ENCODE results near the gene CRELD2.

Gene CRELD2

GRCh38 chr22:49964136-49965090, 46.0 kb downstream of the CRELD2 start:
- peak overlapping the region; percentile 58 for H3K4me3 ChIP-seq
- no peak for TF ChIP-seq CTCF (IDR thresholded peaks at IDR 0.05)
- DNase-seq (ENCODE audit: low spot score): peak; percentile 73
- peak overlapping the region; percentile 23 to 99 for H3K27ac ChIP-seq

DNA sequence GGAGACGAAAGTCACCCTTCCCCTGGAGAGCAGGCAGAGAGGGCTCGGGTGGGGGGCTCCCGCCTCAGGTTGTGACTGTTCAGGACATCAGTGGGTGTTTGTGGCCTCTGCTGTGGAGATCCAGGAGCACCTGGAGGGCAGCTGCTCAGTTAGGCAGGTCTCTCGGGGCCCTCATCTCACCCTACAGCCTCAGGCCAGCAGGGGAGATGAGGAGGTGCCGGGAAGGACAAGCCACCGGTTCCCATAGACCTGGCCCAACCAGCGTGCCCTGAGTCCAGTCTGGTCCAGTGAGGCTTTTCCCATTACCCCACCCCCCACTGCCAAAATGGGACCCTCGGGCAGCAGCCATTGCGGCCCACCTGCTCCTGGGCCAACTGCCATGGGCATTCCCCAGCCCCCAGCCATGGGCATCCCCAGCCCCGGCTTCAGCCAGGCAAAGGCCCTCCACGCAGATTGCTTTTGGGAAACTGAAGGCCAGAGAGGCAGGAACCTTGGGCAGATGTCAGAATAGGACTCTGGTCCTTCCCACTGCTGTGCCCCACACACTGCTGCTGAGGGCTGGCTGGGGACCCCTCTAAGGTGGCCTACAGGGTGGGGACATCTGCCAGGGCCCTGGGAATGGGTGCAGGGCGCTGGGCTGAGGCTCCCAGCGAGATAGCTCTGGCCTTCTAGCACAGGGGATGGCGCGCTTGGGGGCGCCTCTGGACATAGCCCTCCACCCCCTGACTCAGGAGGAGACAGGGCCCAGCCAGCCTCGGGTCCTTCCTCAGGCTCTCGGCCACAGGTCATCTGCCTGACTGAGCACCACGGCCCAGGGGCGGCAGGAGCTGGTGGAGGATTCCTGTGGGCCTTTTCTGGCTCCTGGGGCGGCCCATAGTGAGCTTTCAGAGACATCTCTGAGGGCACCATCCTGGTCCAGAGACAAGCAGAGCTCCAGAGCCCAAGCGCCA, 46.9 kb downstream of the CRELD2 start:
- peak; percentile 73 for DNase-seq (ENCODE audit: low spot score)
- Histone ChIP-seq H3K4me3 (peak overlapping the region; percentile 58), H3K27ac (peak overlapping the region; percentile 3 to 99)
- no peak for TF ChIP-seq CTCF (IDR thresholded peaks at IDR 0.05)

DNA sequence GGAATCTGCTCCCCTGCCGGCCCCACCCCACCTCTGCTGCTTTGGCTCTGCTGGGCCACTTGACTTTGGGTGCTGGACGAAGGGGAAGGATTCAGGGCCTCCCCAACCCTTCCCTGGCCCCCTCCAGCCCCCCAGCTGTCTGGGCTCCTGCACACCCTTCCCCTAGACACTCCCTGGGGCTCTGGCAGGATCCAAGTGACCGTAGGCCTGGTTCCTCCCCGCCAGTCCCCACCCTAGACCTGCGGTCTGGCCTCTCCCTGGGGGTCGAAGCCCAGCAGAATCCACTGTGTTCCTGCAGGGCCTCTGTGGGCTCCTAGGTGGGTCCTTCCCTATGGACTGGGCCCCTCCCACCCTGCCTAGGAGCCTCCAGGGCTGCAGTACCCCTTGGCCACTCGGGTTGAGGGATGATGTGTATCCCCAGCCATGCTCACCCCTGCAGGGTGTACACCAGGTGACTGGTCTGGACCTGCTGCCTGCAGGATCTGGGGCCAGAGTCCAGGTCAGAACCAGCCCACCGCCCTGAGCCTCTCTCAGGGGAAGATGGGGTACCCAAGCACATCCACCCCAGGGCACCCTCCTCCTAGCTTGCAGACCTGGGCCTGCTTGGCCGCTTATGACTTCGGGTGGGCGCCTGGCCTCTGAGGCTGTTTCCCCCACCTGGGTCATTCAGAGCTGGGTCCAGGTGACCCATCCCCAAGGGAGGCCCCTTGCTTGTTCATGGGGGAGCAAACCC, 47.8 kb downstream of the CRELD2 start:
- Histone ChIP-seq H3K4me3 (peak overlapping the region; percentile 48), H3K27ac (peak overlapping the region; percentile 43 to 99)
- TF ChIP-seq CTCF (IDR thresholded peaks at IDR 0.05): no peak
- peak; percentile 72 for DNase-seq (ENCODE audit: low spot score)

GRCh38 chr22:49966774-49967705, 48.6 kb downstream of the CRELD2 start:
- H3K27ac ChIP-seq: peak overlapping the region; percentile 43 to 99
- TF ChIP-seq CTCF (IDR thresholded peaks at IDR 0.05): no peak
- peak; percentile 79 for DNase-seq (ENCODE audit: low spot score)
- H3K4me3 ChIP-seq: peak overlapping the region; percentile 48

- peak overlapping the region; percentile 43 to 99 for H3K27ac ChIP-seq
- DNase-seq (ENCODE audit: low spot score): peak; percentile 77
- TF ChIP-seq CTCF (IDR thresholded peaks at IDR 0.05): no peak
- peak overlapping the region; percentile 48 for H3K4me3 ChIP-seq
These were observed 49.3 kb downstream of the CRELD2 start for GRCh38 chr22:49967706-49968208.
